NCI-H1930 (cell line): ENCODE results near the gene ZHX3.

Source experiments
- DNase-seq, 2 experiments: peaks; one replicate each; lab custom pipeline; 2025; lab: John Stamatoyannopoulos, UW

ZHX3 gene

GRCh38 chr20:41222703-41223102, 94.8 kb downstream of the ZHX3 start:
- DNase-seq = no peak

- DNase-seq = no peak
Observed at GRCh38 chr20:41222296-41222695, 95.2 kb downstream of the ZHX3 start.

DNA sequence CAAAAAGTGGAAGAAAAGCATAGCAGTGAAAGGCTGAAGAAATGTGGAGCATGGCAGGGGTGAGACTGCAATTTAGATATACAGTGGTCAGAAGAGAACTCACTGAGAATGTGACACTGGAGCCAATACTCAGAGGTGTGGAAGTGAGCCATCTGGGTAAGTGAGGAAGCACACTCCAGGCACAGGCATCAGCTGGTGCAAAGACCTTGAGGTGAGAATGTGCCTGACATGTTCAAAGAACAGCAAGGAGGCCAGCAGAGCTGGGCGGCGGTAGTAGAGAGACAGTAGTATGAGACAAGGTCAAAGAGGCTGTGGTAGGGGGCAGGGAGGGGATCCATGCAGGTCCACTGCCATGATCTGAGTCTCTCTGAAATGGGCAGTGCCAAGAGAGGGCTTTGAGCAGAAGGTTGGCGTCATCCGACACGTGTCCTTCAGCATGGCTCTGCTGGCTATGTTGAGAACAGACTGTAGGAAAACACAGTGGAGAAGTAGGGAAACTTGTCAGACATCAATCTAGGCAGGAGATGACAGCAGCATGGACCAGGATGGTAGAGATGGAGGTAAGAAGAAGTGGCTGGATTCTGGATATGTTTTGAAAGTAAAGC, 95.8 kb downstream of the ZHX3 start:
- DNase-seq = no peak

DNA sequence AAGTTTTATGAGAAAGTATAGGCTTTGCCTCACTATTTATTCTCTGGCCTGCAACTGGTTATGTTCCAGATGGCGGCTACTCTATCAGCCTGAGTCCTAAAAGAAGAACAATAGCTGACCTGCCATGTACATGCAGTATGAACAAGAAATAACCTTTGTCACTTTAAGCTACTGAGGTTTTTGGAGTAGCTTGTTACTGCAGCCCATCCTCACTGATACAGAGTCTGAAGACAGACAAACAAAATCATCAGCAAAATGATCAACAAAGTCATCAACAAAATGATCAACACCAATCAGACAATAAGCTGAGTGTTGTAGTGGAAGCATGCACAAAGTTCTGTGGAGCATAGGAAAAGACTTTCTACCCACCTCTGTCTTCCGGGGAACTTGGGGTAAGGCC, 97.7 kb downstream of the ZHX3 start:
- no peak for DNase-seq

DNA sequence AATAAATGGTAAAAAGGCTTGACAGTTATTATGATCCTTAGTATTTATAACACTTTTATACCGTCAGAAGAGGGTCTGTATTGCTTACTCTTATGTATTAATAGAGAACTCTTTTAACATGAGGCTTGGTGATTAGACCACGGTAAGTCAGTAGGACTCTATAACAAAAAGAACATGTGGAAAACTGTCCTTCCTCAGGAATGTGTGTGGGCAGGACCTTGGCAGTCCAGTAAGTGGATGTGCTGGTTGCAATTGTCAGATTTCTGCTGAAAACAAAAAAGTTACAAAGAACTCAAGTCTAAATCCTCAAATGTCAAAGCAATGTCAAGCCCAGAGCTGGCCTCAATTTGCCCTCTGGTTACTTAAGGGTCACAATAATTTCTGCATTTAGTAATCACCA, 99.1 kb downstream of the ZHX3 start:
- DNase-seq = no peak

DNA sequence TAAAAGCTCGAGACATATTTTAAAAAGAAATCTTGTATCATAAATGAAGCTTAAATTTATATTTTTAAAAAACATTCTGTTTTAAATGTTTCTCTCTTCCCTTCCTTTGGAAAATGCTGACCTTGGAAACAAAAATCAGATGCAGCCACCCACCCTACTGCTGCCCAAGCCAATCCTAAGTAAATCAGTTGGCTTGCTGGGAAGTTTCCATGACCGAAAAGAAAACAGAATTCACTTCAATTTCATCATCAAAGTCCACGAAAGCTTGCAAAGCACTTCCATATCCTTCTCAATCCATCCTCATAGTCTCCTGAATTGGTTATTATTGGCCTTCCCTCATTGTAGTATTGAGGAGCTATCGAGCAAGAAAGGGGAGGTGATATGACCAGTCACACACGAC, 100.1 kb downstream of the ZHX3 start:
- no peak for DNase-seq

DNA sequence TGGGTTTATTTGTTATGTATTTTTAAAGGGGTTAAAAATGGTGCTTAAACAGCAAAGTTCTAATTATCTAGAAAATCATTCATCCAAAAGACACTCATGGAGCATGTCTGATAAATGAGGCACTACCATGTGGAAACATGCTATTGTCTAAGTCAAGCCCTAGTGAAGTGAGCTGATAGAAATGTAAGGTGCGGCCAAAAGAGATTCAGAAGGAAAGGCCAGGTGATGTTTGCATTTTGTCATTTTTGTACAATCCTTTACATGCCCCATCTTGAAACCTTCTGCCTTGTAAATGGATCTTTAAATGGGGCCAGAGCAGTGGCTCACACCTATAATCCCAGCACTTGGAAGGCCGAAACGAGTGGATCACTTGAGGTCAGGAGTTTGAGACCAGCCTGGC, 102.9 kb downstream of the ZHX3 start:
- DNase-seq = no peak

- DNase-seq = no peak
Observed at GRCh38 chr20:41214202-41214601, 103.3 kb downstream of the ZHX3 start.

- DNase-seq = no peak
Observed at GRCh38 chr20:41213150-41213820, 104.2 kb downstream of the ZHX3 start.

GRCh38 chr20:41205313-41205712, 112.2 kb downstream of the ZHX3 start:
- DNase-seq = no peak

GRCh38 chr20:41204304-41205265, 112.9 kb downstream of the ZHX3 start:
- DNase-seq = no peak

DNA sequence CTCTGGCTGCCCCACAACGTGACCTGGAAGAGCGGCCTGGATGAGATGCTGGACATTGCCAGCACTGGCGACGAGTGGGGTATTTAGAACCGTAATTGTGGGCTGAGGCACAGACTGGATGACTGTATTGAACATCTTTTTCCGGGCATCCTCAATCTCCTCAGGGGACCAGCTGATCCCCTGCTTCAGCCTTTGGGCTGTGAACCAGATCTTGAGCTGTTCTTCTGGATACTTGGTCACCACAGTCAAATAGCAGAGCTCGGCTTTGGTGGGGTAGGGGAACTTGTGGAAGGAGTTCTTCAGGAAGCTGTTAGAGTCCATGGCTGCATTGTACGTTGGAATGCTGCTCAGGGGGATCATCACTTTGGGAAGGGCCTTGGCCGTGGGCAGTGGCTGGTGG, 113.9 kb downstream of the ZHX3 start:
- no peak for DNase-seq

DNA sequence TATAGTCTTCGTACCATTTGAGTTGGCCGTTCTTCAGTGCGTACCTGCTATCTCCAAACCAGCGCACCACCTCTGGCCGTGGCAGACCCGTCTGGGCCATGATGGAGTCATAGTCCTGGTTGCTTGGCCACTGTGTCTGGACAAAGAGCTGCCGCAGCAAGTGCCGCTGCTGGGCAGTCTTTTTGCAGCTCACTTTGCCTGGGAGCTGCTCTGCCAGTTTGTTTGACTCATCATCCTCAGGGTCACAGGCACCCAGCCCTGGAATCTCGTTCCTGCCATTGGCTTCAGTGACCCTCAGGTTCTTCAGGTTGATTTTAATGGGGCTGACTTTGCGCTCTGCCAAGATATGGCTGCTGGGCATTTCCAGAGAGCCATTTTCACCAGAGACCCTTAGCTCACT, 115.1 kb downstream of the ZHX3 start:
- DNase-seq = no peak

DNA sequence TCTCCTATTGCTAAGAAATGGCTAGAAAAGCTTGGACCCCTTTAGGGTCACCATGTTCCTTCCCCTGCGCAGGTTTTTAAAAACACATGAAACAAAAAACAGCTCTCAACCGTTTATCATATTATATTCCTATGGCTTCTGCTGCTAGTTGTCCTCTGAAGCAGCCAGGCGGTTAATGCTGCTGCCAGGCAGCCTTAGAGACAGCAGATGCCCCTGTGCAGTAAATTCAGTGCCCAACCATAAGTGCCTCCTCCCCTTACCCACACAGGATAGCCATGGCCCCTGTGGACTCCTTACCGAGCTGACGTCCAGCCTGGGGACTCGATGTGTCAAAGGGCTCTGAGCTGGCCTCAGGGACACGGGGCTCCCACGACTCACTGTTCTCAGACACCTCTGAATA, 115.8 kb downstream of the ZHX3 start:
- no peak for DNase-seq

DNA sequence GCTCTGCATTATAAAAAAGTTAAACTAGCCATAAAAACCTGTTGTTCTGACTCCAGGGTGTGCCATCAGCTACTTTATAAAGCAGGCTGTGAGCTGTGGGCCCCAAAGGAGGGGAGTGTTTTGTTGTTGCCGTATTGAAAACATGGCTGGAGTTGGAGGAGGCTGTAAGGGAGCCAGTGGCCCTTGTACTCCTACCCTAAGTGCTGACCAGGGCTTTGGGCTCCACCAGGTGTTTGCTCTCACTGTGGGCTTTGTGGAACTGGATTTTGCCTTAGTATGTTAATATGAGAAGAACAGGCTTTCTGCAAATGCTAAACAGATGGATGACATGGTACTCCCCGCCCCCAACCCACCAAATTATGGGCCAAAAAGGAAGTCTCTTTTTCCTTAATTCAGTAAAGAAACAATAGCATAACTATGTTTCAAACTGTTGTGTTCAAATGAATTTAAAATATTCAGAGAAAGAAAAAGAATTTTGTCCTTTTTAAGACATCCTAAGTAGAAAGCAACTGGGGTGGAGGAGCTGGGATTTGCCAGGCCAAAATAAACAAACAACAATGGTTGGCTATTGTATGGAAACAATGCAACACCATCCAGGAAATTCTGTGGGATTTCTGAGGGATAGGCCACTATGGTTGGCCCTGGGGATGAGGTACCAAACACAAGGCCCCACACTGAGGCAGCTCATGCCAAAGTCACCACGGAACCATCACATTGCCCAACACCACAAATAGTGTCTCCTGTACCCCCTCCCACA, 116.9 kb downstream of the ZHX3 start:
- DNase-seq = no peak

DNA sequence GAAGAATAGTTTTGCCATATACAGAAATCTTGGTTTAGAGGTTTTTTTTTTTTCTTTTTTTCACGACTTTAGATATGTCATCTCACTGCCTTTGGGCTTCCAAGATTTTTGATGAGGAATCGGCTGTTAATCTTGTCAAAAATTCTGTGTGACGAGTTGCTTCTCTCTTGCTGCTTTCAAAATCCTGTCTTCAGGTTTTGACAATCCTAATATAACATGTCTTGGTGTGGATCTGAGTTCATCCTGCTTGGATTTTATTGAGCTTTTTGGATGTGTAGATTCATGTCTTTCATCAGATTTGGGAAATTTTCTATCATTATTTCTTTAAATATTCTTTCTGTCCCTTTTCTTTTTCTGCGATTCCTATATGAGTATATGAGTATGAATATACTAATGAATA, 119.1 kb downstream of the ZHX3 start:
- no peak for DNase-seq

GRCh38 chr20:41196653-41197225, 120.8 kb downstream of the ZHX3 start:
- DNase-seq = no peak

GRCh38 chr20:41192575-41192974, 125.0 kb downstream of the ZHX3 start:
- no peak for DNase-seq

GRCh38 chr20:41191562-41192500, 125.7 kb downstream of the ZHX3 start:
- DNase-seq = no peak

DNA sequence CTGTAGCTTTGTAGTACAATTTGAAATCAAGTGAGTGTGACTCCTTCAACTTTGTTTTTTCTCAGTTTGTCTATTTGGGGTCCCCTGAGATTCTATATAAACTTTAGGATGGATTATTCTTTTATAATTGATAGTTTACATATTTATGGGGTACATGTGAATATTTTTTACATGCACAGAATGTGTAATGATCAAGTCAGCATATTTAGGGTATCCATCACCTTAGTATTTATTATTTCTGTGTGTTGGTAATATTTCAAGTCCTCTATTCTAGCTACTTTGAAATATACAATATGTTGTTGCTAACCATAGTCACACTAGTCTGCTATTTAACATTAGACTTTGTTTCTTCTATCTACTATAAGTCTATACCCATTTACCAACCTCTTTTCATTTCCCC, 129.9 kb downstream of the ZHX3 start:
- no peak for DNase-seq
